ENCODE results near the gene CEACAM7. TPM values are rescaled to one million over a fixed set of nuclear protein-coding genes. Genes with fewer than 3 reads are reported as not detected.

CEACAM7 gene
- total RNA-seq, 1 donor from 2014 or later: not detected

DNA sequence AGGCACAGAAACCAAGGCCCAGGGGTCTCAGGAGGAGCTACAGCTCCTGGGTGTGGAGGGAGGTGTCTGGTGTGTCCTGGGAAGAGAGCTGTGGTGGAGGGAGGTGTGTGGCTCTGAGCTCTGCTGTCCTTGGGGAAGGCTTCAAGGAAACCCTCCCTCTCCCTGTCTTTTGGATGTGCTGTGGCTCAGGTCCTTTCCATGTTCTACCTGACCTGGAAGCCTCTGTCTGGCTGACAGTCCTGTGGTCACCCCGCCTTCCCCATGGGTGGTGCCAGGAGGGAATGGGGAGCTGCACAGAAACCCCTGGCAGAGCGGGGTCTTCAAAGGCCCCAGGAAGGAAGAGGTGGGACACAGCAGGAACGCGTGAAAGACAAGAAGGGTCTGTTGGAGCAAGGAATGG is 617 bp upstream of the CEACAM7 start:
- Histone ChIP-seq H3K27ac (no peak overlapping the region), H3K4me1 (no peaks in the 10 kb centered on the region), H3K9me3 (peaks cover 7% of the 10 kb centered on the region), H3K27me3 (ENCODE audit: low read depth) (no peaks in the 10 kb centered on the region), H3K4me3 (no peak overlapping the region), H3K36me3 (no peaks in the 10 kb centered on the region)
- no peak for ATAC-seq
- no peak for DNase-seq
- TF ChIP-seq CTCF (IDR thresholded peaks at IDR 0.05): no peak
- intact Hi-C loops (cut with DNase I): no loop called here

- Histone ChIP-seq H3K4me1 (no peaks in the 10 kb centered on the region), H3K4me3 (no peak overlapping the region), H3K36me3 (no peaks in the 10 kb centered on the region), H3K27ac (no peak overlapping the region), H3K9me3 (peaks cover 2% of the 10 kb centered on the region), H3K27me3 (ENCODE audit: low read depth) (no peaks in the 10 kb centered on the region)
- intact Hi-C loops (cut with DNase I): no loop called here
- no peak for TF ChIP-seq CTCF (IDR thresholded peaks at IDR 0.05)
- DNase-seq (no peak), ATAC-seq (no peak)
Observed at GRCh38 chr19:41687419-41687818, 651 bp downstream of the CEACAM7 start.

DNA sequence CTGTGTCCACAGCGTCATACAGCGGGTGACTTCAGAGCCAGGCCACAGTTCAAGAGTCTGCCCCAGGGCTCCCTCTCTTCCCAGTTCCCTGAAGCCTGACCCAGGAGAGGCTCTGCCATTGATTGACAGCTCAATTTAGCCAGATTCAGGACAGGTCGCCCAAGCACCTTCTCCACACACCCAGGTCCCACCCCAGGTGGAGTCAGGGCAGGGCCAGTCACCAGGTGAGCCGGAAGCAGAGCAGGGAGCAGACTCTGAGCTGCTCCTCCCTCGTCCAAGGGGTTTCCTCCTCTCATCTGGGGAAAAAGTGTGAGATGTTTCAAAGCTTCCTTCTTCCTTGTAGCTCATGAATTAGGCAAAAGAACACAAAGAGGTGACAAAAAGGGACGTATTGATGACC is 5.6 kb downstream of the CEACAM7 start:
- Histone ChIP-seq H3K36me3 (no peaks in the 10 kb centered on the region), H3K9me3 (no peaks in the 10 kb centered on the region), H3K4me1 (no peaks in the 10 kb centered on the region), H3K4me3 (no peak overlapping the region), H3K27me3 (ENCODE audit: low read depth) (peaks cover 2% of the 10 kb centered on the region), H3K27ac (no peak overlapping the region)
- DNase-seq (no peak), ATAC-seq (no peak)
- intact Hi-C loops (cut with DNase I): no loop called here
- TF ChIP-seq CTCF (IDR thresholded peaks at IDR 0.05): no peak

DNA sequence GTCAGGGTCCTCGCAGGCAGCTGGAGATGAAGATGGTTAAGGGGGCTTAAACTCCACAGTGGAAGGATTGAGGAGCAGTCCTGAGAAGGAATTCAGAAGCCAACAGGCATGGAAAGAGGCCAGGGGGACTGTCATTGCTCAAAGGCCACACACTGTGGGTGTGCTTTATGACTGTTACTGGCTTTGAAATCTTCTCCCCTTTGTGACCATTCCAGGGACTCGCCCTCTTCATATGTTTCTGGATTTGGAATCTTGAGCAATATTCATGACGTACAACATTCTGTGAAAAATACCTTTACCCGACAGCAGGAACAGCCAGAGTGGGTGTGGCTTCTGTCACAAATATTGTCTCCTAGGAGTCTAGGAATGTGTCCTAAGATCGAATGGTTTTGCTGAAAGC is 16.6 kb downstream of the CEACAM7 start:
- ATAC-seq: no peak
- Histone ChIP-seq H3K9me3 (no peaks in the 10 kb centered on the region), H3K36me3 (no peaks in the 10 kb centered on the region), H3K4me1 (no peaks in the 10 kb centered on the region), H3K27ac (no peak overlapping the region), H3K4me3 (no peak overlapping the region), H3K27me3 (ENCODE audit: low read depth) (peaks cover 26% of the 10 kb centered on the region)
- DNase-seq: no peak
- intact Hi-C loops (cut with DNase I): no loop called here
- no peak for TF ChIP-seq CTCF (IDR thresholded peaks at IDR 0.05)

GRCh38 chr19:41670755-41671154 is 17.3 kb downstream of the CEACAM7 start:
- Histone ChIP-seq H3K9me3 (peaks cover 6% of the 10 kb centered on the region), H3K27ac (no peak overlapping the region), H3K27me3 (ENCODE audit: low read depth) (peaks cover 21% of the 10 kb centered on the region), H3K36me3 (no peaks in the 10 kb centered on the region), H3K4me1 (no peaks in the 10 kb centered on the region), H3K4me3 (no peak overlapping the region)
- ATAC-seq (no peak), DNase-seq (no peak)
- intact Hi-C loops (cut with DNase I): no loop called here
- TF ChIP-seq CTCF (IDR thresholded peaks at IDR 0.05): no peak

DNA sequence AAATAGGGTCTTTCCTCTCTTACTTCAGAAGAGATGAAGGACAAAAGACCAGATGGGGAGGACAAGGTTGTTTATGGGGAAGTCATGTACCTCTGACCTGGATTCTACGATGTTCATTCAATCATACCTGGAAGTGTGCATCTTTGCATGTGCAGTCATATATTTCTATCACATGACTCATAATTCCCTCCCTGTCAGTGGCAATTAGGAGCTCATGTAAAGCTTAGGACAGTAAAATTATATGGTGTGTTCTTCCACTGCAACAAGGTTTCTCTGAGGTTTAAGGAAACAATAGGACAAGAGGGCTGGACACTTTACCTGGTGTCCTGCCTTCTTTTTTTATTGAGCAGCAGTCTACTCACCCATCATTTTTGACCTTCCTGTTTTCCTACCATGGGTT is 19.8 kb downstream of the CEACAM7 start:
- ATAC-seq (no peak), DNase-seq (no peak)
- Histone ChIP-seq H3K4me1 (no peaks in the 10 kb centered on the region), H3K27me3 (ENCODE audit: low read depth) (peaks cover 13% of the 10 kb centered on the region), H3K9me3 (peaks cover 15% of the 10 kb centered on the region), H3K36me3 (no peaks in the 10 kb centered on the region), H3K27ac (no peak overlapping the region), H3K4me3 (no peak overlapping the region)
- no peak for TF ChIP-seq CTCF (IDR thresholded peaks at IDR 0.05)
- intact Hi-C loops (cut with DNase I): no loop called here

Measured in lower lobe of right lung (tissue), 2 donors.